HG03196 (cell line): ENCODE results near the gene CNGB1.
"Not testable (repeated sequence)": the region's sequence is repeated elsewhere in the genome, so short reads cannot be mapped to it uniquely, and the experiment has no call there.

Experiments used
- ATAC-seq: cut with Tn5 transposase; IDR thresholded peaks from one replicate; pipeline ENCODE4 v1.9.1; 2021; ENCODE audit not compliant: unreplicated experiment

CNGB1 gene

GRCh38 chr16:57956270-57956808, 14.6 kb downstream of the CNGB1 start:
- no peak for ATAC-seq

- no peak for ATAC-seq
These were observed 15.2 kb downstream of the CNGB1 start for GRCh38 chr16:57955572-57956188.

GRCh38 chr16:57953857-57954256, 17.1 kb downstream of the CNGB1 start:
- no peak for ATAC-seq

- ATAC-seq, result no peak
These were observed 18.0 kb downstream of the CNGB1 start for GRCh38 chr16:57952909-57953308.

GRCh38 chr16:57951204-57951960, 19.5 kb downstream of the CNGB1 start:
- no peak for ATAC-seq

- no peak for ATAC-seq
These were observed 20.5 kb downstream of the CNGB1 start for GRCh38 chr16:57950382-57950781.

- no peak for ATAC-seq
These were observed 21.2 kb downstream of the CNGB1 start for GRCh38 chr16:57949595-57950238.

GRCh38 chr16:57949013-57949412, 21.9 kb downstream of the CNGB1 start:
- no peak for ATAC-seq

- ATAC-seq, result no peak
These were observed 22.9 kb downstream of the CNGB1 start for GRCh38 chr16:57948027-57948426.

- no peak for ATAC-seq
These were observed 23.7 kb downstream of the CNGB1 start for GRCh38 chr16:57947261-57947660.

GRCh38 chr16:57946181-57946801, 24.6 kb downstream of the CNGB1 start:
- no peak for ATAC-seq

- ATAC-seq, result no peak
These were observed 25.2 kb downstream of the CNGB1 start for GRCh38 chr16:57945740-57946138.

- ATAC-seq, result no peak
These were observed 25.8 kb downstream of the CNGB1 start for GRCh38 chr16:57944970-57945739.

GRCh38 chr16:57943381-57943780, 27.5 kb downstream of the CNGB1 start:
- not testable (repeated sequence) for ATAC-seq

GRCh38 chr16:57941901-57942300, 29.0 kb downstream of the CNGB1 start:
- ATAC-seq, result not testable (repeated sequence)

- no peak for ATAC-seq
These were observed 29.8 kb downstream of the CNGB1 start for GRCh38 chr16:57941016-57941664.

- ATAC-seq, result no peak
These were observed 30.5 kb downstream of the CNGB1 start for GRCh38 chr16:57940382-57940966.

- no peak for ATAC-seq
These were observed 31.1 kb downstream of the CNGB1 start for GRCh38 chr16:57939872-57940224.

- ATAC-seq, result no peak
These were observed 31.7 kb downstream of the CNGB1 start for GRCh38 chr16:57938936-57939871.
